ENCODE measurements around the gene VNN1.

VNN1 gene

GRCh38 chr6:132750455-132751248, 36.8 kb upstream of the VNN1 start:
- TF ChIP-seq ZFX (IDR thresholded peaks at IDR 0.05; ENCODE audit: borderline replicate concordance): no peak
- no peak for TF ChIP-seq CTCF (IDR thresholded peaks at IDR 0.05)
- H3K27ac ChIP-seq: no peak overlapping the region

GRCh38 chr6:132749111-132749510, 35.3 kb upstream of the VNN1 start:
- no peak overlapping the region for H3K27ac ChIP-seq
- TF ChIP-seq CTCF (IDR thresholded peaks at IDR 0.05): no peak
- no peak for TF ChIP-seq ZFX (IDR thresholded peaks at IDR 0.05; ENCODE audit: borderline replicate concordance)

- TF ChIP-seq CTCF (IDR thresholded peaks at IDR 0.05): no peak
- no peak for TF ChIP-seq ZFX (IDR thresholded peaks at IDR 0.05; ENCODE audit: borderline replicate concordance)
- H3K27ac ChIP-seq: no peak overlapping the region
Observed at GRCh38 chr6:132748446-132748845, 34.6 kb upstream of the VNN1 start.

- no peak for TF ChIP-seq CTCF (IDR thresholded peaks at IDR 0.05)
- TF ChIP-seq ZFX (IDR thresholded peaks at IDR 0.05; ENCODE audit: borderline replicate concordance): no peak
- no peak overlapping the region for H3K27ac ChIP-seq
Observed at GRCh38 chr6:132746048-132746447, 32.2 kb upstream of the VNN1 start.

GRCh38 chr6:132742495-132742894, 28.6 kb upstream of the VNN1 start:
- TF ChIP-seq CTCF (IDR thresholded peaks at IDR 0.05) (no peak), ZFX (IDR thresholded peaks at IDR 0.05; ENCODE audit: borderline replicate concordance) (no peak)
- H3K27ac ChIP-seq: no peak overlapping the region

- no peak overlapping the region for H3K27ac ChIP-seq
- TF ChIP-seq CTCF (IDR thresholded peaks at IDR 0.05) (no peak), ZFX (IDR thresholded peaks at IDR 0.05; ENCODE audit: borderline replicate concordance) (no peak)
Observed at GRCh38 chr6:132741281-132741680, 27.4 kb upstream of the VNN1 start.

GRCh38 chr6:132736239-132736638, 22.4 kb upstream of the VNN1 start:
- H3K27ac ChIP-seq: no peak overlapping the region
- TF ChIP-seq CTCF (IDR thresholded peaks at IDR 0.05) (no peak), ZFX (IDR thresholded peaks at IDR 0.05; ENCODE audit: borderline replicate concordance) (no peak)

All from 22Rv1 (cell line).